SH-SY5Y (cell line): ENCODE measurements around the gene RYR3.

ENCODE experiments used
- GATA2 ChIP-seq: IDR thresholded peaks from 2 replicates; pipeline ENCODE4 v1.6.1; 2011; ENCODE audit warnings: mild to moderate bottlenecking, low read depth, low read length
- GATA3 ChIP-seq: IDR thresholded peaks from 2 replicates; pipeline ENCODE4 v1.6.1; 2011; ENCODE audit warnings: low read depth, mild to moderate bottlenecking, low read length, moderate library complexity

The RYR3 gene

DNA sequence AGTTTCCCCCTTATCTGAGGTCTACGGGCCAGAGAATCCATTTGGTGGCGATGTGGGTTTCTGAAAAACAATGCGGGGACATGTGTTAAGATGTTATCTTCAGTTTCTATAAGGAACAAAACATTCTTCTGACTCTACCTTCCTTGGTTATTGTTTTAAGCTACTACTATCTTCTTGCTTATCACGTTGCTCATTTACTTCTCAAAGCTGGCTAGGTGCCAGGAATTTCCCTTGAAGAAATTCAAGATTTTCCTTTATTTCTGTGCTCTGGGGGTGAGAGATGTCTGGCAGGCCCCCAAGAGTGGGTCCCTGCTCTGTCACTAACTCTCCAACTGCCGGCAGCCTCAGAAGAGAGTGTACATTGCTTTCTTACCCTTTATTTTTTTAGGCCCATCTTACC is 119.8 kb downstream of the RYR3 start:
- TF ChIP-seq GATA2 (no peak), GATA3 (no peak)

DNA sequence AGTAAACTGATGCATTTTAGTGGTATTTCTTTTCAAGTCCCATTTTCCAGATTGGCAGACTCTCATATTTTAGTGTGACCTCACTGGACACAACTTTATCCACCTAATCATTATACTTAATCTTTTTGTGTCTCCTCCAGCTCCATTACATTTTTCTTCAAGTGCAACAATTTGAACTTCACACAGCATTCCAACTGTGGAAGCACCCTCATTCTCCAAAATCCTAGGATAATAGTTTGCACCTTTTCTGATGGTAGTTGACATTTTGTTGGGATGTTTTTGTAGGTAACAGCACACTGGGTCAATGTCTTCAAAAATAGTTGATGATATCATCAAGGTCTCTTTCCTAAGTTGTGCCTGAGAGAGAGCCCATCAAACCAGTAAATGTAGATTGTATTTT is 123.1 kb downstream of the RYR3 start:
- TF ChIP-seq GATA3 = no peak
- no peak for TF ChIP-seq GATA2

DNA sequence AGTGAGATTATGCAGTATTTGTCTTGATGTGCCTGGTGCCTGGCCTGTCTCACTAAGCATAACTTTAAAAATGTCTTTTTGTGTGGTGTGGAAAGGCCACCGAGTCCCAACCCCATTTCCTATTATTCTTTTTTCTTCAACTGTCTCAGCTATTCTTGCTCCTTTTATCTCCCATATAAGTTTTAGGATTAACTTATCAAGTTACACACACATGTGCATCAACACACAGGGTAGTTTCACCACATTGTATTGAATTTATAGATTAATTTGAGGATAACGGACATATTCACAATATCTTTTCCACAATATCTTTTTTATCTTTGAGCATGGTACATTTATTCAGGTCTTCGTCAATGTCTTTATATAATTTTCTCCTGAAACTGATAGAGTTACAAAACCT is 127.6 kb downstream of the RYR3 start:
- no peak for TF ChIP-seq GATA3
- no peak for TF ChIP-seq GATA2

DNA sequence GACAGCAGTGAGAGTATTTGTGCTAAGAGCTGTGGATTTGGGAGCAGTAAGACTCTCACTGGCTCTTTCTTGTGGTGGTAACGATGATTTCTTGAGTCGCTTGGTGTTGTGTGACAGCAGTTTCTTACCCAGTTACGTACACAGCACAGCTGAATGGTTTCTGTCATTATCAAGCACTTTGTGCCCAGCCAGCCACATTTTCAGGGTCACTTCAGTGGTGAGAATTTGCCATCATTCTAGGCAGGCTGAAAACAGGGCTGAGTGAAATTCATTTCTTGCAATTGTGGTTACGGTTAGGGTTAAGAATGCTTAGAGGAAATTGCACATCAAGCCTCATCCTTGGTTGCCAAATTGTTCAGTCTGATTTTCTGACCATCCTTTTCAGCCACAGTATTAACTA is 130.1 kb downstream of the RYR3 start:
- TF ChIP-seq GATA2 = no peak
- TF ChIP-seq GATA3 = no peak

DNA sequence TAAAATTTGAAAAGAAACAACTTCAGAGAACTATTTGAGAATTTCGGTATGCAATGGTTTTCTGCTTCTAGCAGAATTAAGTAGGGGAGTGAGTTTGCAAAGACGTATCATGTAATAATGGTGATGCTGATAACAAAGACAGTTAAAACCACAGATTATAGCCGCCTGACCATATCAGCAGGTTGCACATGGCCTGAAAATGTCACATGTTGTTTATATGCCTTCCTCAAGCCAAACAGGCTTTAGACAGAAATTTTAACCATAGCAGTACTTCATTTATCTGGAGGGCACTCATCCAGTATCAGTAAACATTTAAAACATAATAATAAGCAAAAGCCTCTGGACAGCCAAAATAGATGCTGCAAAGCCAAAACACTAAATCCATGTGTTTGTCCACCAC is 131.7 kb downstream of the RYR3 start:
- TF ChIP-seq GATA3 (no peak), GATA2 (no peak)

DNA sequence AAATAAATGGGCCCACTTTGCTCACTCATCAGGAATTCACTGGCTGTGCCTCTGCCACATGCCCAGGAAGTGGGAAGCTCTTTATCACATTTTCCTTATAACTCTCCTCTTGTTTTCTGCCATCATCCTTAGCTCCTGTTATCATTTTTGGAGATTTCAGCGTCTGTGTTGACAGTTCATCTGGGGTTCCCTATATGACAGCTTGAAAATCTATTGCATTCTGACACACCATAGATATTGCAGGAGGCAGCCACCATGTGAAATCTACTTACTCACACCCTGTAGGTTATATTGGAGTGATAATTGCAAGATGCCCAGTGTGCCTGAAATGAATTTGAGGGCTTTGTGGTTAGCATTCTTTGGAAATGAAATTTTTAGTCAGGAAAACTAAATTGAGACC is 132.9 kb downstream of the RYR3 start:
- TF ChIP-seq GATA2 (no peak), GATA3 (no peak)

DNA sequence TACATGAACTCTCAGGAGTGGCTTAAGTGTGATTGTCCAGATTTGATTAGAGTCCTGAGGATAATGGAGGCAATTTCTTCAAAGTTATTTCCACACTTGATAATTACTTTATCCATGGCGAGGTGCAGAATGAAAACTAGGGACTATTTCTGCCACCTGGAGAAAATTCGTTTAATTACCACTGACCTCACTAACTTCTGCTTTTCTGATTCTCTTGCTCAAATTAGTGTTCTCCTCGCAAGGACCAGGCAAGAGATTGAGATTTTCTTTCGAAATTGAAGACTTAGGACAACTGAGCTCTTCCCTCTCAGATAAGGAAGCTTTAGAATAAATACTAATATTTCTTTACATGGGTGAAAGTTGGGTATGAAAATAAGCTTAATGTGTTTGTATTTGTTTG is 135.2 kb downstream of the RYR3 start:
- TF ChIP-seq GATA3 (no peak), GATA2 (no peak)

DNA sequence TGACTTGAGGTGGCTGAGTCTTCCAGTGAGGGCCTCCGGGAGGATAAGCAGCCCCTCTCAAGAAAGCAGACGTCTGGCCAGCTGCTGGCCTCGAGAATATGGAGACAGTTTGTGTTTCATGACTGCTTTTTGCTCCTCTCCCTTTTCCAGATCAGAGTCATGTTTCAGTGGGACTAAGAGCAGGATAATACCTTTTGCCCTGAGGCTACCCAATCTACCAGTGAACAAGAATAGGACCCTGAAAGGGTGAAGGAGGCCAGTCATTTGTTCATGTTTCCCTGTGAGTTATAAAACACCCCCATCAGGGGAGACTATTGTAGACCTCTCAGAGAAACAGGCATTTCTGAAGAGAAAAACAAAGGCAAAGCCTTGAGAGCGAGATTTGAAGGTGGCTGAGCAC is 137.4 kb downstream of the RYR3 start:
- no peak for TF ChIP-seq GATA2
- no peak for TF ChIP-seq GATA3

DNA sequence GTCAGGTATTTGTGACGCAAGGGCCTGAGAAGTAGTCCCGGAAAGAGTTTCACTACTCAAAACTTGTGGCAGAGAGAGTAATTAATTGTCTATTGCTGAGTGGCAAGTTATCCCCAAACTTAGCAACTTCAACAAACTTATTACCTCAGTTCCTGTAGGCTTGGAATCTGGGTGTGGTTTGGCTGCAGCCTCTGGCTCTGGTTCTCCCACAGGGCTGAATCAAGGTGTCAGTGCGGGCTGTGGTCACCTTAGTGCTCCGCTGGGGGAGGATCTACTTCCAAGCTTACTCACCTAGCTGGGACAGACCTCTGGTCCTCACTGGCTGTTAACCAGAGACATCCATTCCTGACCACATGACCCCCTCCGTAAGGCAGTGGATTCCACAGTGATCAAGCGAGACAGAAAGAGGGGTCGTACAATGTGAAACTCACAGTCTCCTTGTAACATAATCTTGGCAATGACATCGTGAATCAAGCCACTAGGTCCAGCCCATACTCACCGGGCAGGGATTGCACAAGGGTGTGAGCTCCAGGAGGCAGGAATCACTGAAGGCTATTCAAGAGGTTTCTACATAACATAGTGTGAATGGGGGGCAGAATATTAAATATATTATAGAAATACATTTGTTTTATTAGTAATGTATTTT is 138.3 kb downstream of the RYR3 start:
- TF ChIP-seq GATA2 = no peak
- TF ChIP-seq GATA3 = no peak

DNA sequence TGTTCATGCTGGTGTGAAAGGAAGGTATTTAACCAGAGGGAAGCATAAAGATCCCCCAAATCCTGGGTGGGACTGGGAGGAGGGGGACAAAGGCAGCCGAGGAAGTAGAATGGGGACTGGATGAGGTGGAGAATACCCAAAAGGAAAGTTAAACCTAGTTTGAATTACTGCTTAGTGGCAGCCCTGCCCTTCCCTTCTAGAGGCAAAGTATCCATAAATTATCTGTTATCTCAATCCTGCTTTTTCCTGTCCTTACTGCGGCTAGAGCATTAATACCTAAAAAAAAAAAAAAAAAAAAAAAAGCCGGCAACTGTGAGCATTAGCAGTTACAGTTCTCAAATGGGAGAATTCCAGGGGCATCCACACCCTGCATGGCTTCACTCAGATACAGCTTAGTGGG is 139.0 kb downstream of the RYR3 start:
- no peak for TF ChIP-seq GATA3
- TF ChIP-seq GATA2 = no peak

DNA sequence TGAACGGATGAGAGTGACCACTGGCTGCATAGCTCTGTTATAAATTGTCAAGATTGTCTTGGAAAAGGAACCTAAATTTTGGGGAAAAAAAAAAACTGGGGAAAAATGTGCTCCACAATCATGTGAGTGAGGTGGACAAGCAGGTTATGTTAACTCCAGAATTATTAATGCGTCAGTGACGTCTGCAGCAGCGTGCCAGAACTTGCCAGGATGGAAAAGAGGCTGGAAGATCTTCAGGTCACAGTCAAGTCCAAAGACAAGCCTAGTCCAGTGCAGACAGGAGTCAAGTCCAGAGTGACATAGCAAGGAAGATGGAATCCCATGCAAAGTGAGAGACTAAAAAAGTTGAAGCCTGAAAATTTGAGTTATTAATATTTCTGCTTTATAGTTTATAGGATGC is 140.6 kb downstream of the RYR3 start:
- TF ChIP-seq GATA3 (no peak), GATA2 (no peak)

DNA sequence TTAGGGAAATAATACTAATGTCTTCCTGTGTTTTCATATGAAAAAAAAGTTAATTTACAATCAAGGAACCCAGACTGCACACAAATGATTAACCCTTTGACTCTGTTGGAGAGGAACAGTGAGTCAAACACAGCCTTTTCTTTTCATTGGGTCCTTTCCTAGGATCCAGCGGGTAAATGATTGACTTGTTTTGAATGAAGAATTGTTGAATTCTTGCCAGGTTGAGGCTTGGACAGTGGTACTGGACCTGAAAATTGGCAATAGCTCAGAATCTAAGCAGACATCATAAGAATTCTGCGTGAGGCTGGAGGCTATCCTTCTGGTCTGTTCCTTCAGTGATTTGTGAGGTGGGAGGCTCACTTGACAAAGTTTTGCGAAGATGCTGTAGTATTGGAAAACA is 143.0 kb downstream of the RYR3 start:
- TF ChIP-seq GATA2 = no peak
- TF ChIP-seq GATA3 = no peak

DNA sequence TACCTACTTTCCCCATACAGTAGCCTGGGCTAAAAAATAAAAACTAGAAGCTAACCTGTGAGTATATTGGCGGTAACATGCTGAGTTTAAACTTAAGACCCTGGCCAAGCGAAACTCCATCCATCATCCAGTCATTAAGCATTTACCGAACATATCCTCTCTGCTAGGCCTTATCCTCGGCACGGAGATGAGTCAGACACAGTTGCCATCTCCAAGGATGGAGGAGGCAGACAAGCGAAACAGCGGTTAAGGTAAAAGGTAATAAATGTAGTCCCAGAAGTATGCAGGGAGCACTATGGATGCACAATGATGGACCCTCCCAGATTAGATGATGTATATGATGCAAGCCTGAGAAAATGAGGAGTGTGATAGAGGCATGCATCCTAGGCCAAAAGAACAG is 143.6 kb downstream of the RYR3 start:
- TF ChIP-seq GATA3 (no peak), GATA2 (no peak)

DNA sequence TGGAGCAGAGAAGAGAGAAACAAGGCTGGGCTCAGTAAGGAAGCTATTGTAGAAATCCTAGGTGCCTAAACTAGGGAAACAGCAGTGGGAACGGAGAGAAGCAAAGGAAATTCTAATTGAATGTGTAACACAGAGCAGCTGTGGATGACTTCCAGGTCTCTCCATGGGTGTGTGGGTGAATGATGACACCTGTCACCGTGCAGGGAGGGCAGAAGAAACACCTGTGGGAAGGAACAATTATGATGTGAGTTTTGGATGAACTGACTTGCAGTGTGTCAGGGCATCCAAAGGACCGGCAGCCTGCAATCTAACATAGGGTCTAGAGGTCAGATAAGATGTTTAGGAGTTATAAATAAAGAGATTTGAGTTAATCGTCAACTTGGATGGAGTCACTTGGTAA is 144.2 kb downstream of the RYR3 start:
- TF ChIP-seq GATA2 (no peak), GATA3 (no peak)

DNA sequence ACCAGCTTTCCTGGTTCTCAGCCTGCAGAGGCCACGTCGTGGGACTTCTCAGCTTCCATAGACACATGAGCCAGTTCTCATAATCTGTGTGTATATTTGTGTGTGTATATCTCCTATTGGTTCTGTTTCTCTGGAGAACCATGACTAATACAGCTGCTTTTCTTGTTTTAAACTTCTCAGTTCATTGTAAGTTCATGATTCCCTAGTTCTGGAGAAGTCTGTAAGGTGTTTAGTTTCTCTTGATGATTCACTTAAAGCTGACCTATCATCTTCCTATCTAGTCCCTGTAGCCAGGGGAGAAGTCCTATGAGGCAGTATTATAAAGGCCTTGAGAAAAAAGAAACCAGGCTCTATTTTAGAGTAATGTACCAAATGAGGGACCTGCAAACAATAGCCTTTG is 147.7 kb downstream of the RYR3 start:
- no peak for TF ChIP-seq GATA2
- TF ChIP-seq GATA3 = no peak

DNA sequence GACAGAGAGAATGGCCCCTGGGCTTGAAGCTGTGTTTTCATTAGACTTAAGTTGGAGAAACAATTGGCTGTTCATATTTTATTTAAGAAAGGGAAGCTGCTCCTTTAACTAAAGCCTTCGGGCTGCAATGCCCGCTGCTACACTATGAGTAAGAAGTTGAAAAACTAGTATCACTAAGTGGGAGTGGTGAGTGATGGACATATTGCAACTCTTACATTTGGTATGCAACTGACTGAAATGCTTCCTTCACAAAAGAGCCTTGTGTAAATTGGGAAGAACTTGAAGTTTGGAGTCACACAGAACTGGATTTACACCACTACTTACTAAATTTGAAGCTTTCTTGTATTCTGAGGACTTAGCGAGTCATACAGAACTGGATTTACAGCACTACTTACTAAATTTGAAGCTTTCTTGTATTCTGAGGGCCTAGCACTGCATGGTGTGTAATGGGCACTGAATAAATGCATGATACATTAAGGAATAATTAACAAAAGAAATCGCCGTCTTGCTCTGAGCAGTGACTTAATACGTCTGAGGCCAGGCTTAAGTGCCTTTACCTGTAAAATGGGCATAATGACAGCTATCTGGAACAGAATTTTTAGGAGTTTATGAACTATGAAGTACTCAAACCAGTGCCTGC is 149.5 kb downstream of the RYR3 start:
- TF ChIP-seq GATA3 = no peak
- TF ChIP-seq GATA2 = no peak

DNA sequence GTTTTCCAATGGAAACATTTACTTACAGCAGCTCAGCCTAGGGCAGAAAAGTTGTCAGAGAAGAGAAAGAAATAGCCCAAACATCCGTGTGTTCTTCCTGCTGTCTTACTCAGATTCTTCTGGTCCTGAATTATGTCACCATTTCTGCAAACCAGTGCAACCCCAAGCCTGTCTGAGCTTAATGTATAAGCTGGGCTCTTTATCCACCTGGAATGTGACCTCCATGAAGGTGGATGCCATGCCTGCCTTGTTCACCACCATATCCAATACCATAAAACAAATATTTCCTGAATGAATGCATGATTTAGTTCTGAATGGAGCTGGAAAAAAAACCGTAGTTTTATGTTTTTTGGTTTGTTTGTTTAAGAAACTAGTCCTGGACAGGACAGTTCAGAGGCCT is 150.9 kb downstream of the RYR3 start:
- TF ChIP-seq GATA2 = no peak
- no peak for TF ChIP-seq GATA3

DNA sequence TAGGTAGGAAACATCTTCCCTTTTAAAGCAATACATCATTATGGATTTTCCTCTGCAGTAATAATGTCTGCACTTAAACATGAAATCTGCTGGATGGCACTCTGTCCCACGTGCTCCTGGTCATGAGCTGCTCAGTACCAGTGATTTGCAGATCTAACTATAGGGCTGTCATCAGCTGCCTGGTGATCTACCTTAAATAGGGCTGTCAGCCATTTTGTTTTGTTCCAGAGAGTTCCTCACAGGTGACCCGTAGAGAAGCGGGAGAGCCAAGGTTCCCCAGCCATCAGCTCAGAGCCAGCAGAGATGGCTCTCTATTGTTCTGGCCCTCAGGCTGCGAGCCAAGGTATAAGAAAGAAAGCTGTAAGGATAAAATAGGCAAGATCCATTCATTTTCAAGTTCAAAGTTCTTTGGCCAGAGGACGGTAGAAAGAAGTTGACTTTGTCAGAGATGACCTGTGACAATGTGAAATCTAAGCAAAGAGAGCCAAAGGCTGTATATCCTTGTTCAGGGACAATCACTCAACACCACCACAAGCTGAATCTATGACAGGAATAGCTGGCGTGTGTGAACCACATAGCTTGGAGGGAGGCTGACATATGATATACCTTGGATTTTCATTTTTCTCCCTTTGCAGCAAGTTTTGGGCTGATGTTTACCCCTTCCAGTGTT is 156.5 kb downstream of the RYR3 start:
- TF ChIP-seq GATA2 (no peak), GATA3 (no peak)
